OCI-LY3 (cell line): ENCODE results near the gene ASAP2.

Experiments
- EZH2phosphoT487 ChIP-seq: fragments of 200-600 bp; shearing (Covaris generic); IDR thresholded peaks from 2 replicates; pipeline ENCODE4 v1.6.1; 2018; ENCODE audit warnings: antibody characterized with exemption, mixed run types, low read depth
- TF ChIP-seq, protein P1 (sequence below): fragments of 200-600, 300-600 bp; sonication (generic); IDR thresholded peaks from 2 replicates; pipeline ENCODE4 v1.5.1; 2014; ENCODE audit warnings: antibody characterized with exemption, low read length, low read depth

DNA sequence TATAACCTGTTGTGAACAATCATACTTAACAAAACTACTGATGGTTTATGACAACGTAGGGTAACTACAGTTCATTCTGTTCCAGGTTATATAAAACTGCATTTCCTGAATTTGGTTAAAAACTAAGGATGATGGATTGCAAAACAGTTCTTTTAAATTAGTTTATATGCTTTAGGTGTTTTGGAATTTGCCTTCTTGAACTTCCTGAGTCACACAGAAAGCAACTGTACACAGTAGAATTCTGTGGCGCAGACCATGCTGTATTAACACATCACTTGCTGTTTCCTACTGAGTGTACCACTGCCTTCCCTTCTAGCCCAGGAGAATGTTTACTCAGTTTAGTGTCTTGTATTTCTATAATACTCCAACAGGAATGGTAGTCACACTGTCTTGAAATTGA lies 197.3 kb downstream of the ASAP2 start:
- TF ChIP-seq EZH2phosphoT487: no peak
- TF ChIP-seq, protein P1, sequence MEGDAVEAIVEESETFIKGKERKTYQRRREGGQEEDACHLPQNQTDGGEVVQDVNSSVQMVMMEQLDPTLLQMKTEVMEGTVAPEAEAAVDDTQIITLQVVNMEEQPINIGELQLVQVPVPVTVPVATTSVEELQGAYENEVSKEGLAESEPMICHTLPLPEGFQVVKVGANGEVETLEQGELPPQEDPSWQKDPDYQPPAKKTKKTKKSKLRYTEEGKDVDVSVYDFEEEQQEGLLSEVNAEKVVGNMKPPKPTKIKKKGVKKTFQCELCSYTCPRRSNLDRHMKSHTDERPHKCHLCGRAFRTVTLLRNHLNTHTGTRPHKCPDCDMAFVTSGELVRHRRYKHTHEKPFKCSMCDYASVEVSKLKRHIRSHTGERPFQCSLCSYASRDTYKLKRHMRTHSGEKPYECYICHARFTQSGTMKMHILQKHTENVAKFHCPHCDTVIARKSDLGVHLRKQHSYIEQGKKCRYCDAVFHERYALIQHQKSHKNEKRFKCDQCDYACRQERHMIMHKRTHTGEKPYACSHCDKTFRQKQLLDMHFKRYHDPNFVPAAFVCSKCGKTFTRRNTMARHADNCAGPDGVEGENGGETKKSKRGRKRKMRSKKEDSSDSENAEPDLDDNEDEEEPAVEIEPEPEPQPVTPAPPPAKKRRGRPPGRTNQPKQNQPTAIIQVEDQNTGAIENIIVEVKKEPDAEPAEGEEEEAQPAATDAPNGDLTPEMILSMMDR: no peak
